Kidney (tissue), 14 donors: Measurements from ENCODE around the gene HAUS8. TPM values are rescaled to one million over a fixed set of nuclear protein-coding genes. Genes with fewer than 3 reads are reported as not detected.

Experiments
- DNase-seq, 5 donors: peaks; one replicate each; pipeline ENCODE4 v3.0.0-alpha.2; 2013 to 2020
- FAIRE-seq: peaks from 2 replicates; lab custom pipeline; 2012; peaks lifted over from hg19 to GRCh38; lab: Jason Lieb, UNC
- H3K27ac ChIP-seq, 2 donors: one replicate each; pipeline ENCODE4 v1.7.0; 2013; ENCODE audit warnings: low read depth in 2 of 2, low read length in 2 of 2, inconsistent platforms in 1 of 2
- H3K27me3 ChIP-seq: one replicate; pipeline ENCODE4 v1.7.1; 2013; ENCODE audit warnings: low read length, inconsistent platforms; ENCODE audit not compliant: control insufficient read depth, insufficient read depth
- H3K36me3 ChIP-seq, 3 donors: one replicate each; pipeline versions ENCODE4 v1.7.0 to v1.7.1; 2013; ENCODE audit warnings: low read length in 3 of 3, control low read depth in 1 of 3, inconsistent platforms in 1 of 3; ENCODE audit not compliant: insufficient read depth in 3 of 3, control insufficient read depth in 2 of 3
- H3K4me1 ChIP-seq, 3 donors: one replicate each; pipeline versions ENCODE4 v1.7.0 to v1.7.1; 2013; ENCODE audit warnings: low read length in 3 of 3, inconsistent platforms in 1 of 3, low read depth in 1 of 3; ENCODE audit not compliant: control insufficient read depth in 2 of 3, insufficient read depth in 2 of 3
- H3K4me3 ChIP-seq, 3 donors: one replicate each; pipeline versions ENCODE4 v1.7.0 to v1.8.1; 2013; ENCODE audit warnings: low read length in 3 of 3, control low read depth in 1 of 3, inconsistent platforms in 1 of 3
- H3K9ac ChIP-seq, 3 donors: one replicate each; pipeline versions ENCODE4 v1.7.0 to v1.7.1; 2013; ENCODE audit warnings: low read length in 3 of 3, control low read depth in 1 of 3, inconsistent platforms in 1 of 3
- H3K9me3 ChIP-seq, 3 donors: one replicate each; pipeline versions ENCODE4 v1.7.0 to v1.7.1; 2013; ENCODE audit warnings: low read length in 3 of 3, control low read depth in 1 of 3, inconsistent platforms in 1 of 3; ENCODE audit not compliant: control insufficient read depth in 2 of 3, insufficient read depth in 1 of 3
- intact Hi-C: fragments of 100-400 bp; cut with DNase I; formaldehyde crosslinking; loops from one replicate; pipeline ENCODE4 v1.11.1; 2022
- polyA plus RNA-seq: library from polyadenylated mRNA; stranded (reverse); fragments of 350-450 nt; fragmentation: Illumina TruSeq; extraction: RNeasy Lipid Tissue Mini Kit (QIAGEN cat#74804); gene quantifications from one replicate; pipeline ENCODE4 v1.2.3, GENCODE V29; 2014; ENCODE audit warnings: low read depth, low replicate concordance; ENCODE audit not compliant: insufficient read depth
- total RNA-seq: library from RNA; stranded (reverse); fragmentation: NEBNext Ultra II Directional; extraction: Animal tissue kit (Norgen Biotek cat#: 25700); gene quantifications from one replicate; pipeline ENCODE4 v1.2.1, GENCODE V29; 2021
- TF ChIP-seq, protein P1 (sequence below): IDR thresholded peaks from 3 replicates; pipeline ENCODE4 v1.5.1; 2012; ENCODE audit warnings: mild to moderate bottlenecking, moderate library complexity, borderline replicate concordance; ENCODE audit not compliant: insufficient read depth; ENCODE audit errors: extremely low read depth
- donor health status: control.
- donor health status: control.
- donor health status: control.
- donor health status: control.
- donor health status: control.
- donor health status: DM: yes; HTN: yes; CAD: no.
- donor health status: Normal renal cell carcinoma (clear cell type).

Gene HAUS8
- total and polyA plus RNA-seq, 2 donors from 2014 or later: 5.2 to 6.9 TPM

DNA sequence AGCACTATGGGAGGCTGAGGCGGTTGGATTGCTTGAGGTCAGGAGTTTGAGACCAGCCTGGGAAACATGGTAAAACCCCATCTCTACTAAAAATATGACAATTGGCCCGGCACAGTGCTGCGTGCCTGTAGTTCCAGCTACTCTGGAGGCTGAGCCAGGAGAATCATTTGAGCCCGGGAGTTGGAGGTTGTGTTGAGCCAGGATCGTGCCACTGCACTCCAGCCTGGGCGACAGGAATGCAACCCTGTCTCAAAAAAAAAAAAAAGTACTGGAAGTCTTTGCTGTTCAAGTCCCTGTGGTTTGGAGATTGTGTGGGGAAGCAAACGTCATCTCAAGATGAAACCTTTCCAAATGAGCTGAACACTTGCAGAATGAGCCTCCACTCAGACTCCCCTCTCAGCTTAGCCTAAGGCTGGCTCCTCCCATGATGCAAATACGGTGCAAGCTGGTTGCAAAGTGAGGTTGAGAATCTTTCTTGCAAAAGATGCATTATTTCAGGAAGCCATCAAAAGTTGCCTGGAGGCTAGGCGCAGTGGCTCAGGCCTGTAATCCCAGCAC, 46.6 kb upstream of the HAUS8 start:
- no peak overlapping the region for H3K27ac ChIP-seq
- intact Hi-C loops: no loop called here
- FAIRE-seq (no peak), DNase-seq (no peak)
- H3K27me3 ChIP-seq: no peaks in the 10 kb centered on the region
- peaks cover 0 to 12% (median 0%) of the 10 kb centered on the region in 3 donors for H3K4me1 ChIP-seq
- H3K4me3 ChIP-seq: no peak overlapping the region
- no peaks in the 10 kb centered on the region for H3K36me3 ChIP-seq
- no peak overlapping the region for H3K9ac ChIP-seq
- TF ChIP-seq, protein P1, sequence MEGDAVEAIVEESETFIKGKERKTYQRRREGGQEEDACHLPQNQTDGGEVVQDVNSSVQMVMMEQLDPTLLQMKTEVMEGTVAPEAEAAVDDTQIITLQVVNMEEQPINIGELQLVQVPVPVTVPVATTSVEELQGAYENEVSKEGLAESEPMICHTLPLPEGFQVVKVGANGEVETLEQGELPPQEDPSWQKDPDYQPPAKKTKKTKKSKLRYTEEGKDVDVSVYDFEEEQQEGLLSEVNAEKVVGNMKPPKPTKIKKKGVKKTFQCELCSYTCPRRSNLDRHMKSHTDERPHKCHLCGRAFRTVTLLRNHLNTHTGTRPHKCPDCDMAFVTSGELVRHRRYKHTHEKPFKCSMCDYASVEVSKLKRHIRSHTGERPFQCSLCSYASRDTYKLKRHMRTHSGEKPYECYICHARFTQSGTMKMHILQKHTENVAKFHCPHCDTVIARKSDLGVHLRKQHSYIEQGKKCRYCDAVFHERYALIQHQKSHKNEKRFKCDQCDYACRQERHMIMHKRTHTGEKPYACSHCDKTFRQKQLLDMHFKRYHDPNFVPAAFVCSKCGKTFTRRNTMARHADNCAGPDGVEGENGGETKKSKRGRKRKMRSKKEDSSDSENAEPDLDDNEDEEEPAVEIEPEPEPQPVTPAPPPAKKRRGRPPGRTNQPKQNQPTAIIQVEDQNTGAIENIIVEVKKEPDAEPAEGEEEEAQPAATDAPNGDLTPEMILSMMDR: no peak
- no peaks in the 10 kb centered on the region for H3K9me3 ChIP-seq

GRCh38 chr19:17118957-17119356, 43.7 kb upstream of the HAUS8 start:
- H3K27ac ChIP-seq: no peak overlapping the region
- no peaks in the 10 kb centered on the region for H3K36me3 ChIP-seq
- FAIRE-seq (no peak), DNase-seq (no peak)
- peaks cover 0 to 4% (median 0%) of the 10 kb centered on the region in 3 donors for H3K4me1 ChIP-seq
- no peak overlapping the region for H3K9ac ChIP-seq
- TF ChIP-seq, protein P1: no peak
- intact Hi-C loops: no loop called here
- H3K27me3 ChIP-seq: no peaks in the 10 kb centered on the region
- no peaks in the 10 kb centered on the region for H3K9me3 ChIP-seq
- H3K4me3 ChIP-seq: no peak overlapping the region

DNA sequence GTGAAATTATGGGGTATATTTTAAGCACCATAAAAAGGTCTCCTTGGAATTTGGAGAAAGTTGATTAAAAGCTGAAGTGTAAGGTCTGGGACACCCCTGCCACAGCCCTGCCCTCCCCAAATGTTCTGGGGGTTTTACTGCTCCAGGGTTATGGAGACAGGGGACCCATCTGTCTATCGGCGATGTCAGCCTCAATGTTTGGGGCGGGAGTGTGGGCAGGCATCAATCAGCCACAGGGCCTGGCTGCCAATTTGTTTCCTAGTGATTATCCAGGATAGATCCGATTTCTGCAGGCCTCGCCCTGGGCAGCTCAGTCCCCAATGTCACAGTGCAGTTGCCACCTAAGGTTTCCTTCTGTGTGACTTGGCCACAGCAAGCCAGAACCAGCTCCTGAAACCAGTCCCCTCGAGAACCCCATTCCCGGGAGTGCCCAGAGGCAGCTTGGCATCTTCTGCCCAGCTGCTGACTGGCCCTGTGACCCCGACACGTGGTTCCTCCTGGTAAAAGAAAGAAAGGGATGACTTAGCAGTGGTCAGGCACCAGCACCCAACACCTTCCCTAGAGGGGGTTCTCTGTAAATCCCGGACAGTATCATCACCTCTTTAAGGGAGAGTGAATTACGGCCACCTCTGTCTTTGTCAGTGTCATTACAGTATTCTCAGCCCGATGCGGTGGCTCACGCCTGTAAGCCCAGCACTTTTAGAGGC, 41.9 kb upstream of the HAUS8 start:
- peak overlapping the region in 1 of 2 donors; percentile 32 for H3K27ac ChIP-seq
- FAIRE-seq (no peak), DNase-seq (peak in 2 of 5 donors; percentile 29 to 30)
- no peak overlapping the region for H3K9ac ChIP-seq
- H3K9me3 ChIP-seq: no peaks in the 10 kb centered on the region
- TF ChIP-seq, protein P1: no peak
- no peak overlapping the region for H3K4me3 ChIP-seq
- no peaks in the 10 kb centered on the region for H3K27me3 ChIP-seq
- H3K4me1 ChIP-seq: peaks cover 0 to 4% (median 0%) of the 10 kb centered on the region in 3 donors
- no peaks in the 10 kb centered on the region for H3K36me3 ChIP-seq
- intact Hi-C loops: no loop called here
